PC-3 (cell line): Measurements from ENCODE around the gene ANKRD23. TPM values are rescaled to one million over a fixed set of nuclear protein-coding genes. Genes with fewer than 3 reads are reported as not detected.

Experiments
- ATAC-seq: fragments of 200-7000 bp; cut with Tn5 transposase; 2 replicates; pipeline ENCODE4 v1.9.1; 2020; ENCODE audit warnings: mild to moderate bottlenecking, moderate library complexity
- BruUV-seq: library from RNA; stranded (reverse); fragments of 400-500 nt; replicated peaks from 2 replicates; lab custom pipeline; 2021; lab: Mats Ljungman, UMichigan
- CTCF ChIA-PET: fragments of 300-600 bp; sonication (Branson Sonifier 250); formaldehyde crosslinking; loops from one replicate; lab custom pipeline; 2022; ENCODE audit warnings: antibody characterized with exemption; lab: Charles Lee
- POLR2A ChIA-PET: fragments of 300-600 bp; sonication (Branson Sonifier 250); formaldehyde crosslinking; loops from one replicate; lab custom pipeline; 2022; ENCODE audit warnings: antibody characterized with exemption; ENCODE audit not compliant: unreplicated experiment; lab: Charles Lee
- DNase-seq: peaks from one replicate; pipeline ENCODE4 v3.0.0-alpha.2; 2015
- H2AFZ ChIP-seq: fragments of 300-600 bp; sonication (generic); 2 replicates; pipeline ENCODE4 v1.6.0; 2016; ENCODE audit warnings: antibody characterized with exemption, low read length
- H3F3A ChIP-seq: fragments of 300-600 bp; sonication (generic); one replicate; pipeline ENCODE4 v1.6.0; 2017; ENCODE audit warnings: antibody characterized with exemption, low read length, control low read depth, mild to moderate bottlenecking; ENCODE audit not compliant: unreplicated experiment
- H3K27ac ChIP-seq: fragments of 300-600 bp; sonication (generic); 2 replicates; pipeline ENCODE4 v1.5.1; 2016; ENCODE audit warnings: mild to moderate bottlenecking, low read length
- H3K27me3 ChIP-seq: fragments of 300-600 bp; sonication (generic); 2 replicates; pipeline ENCODE4 v1.6.1; 2016; ENCODE audit warnings: low read length, mixed read lengths
- H3K36me3 ChIP-seq: fragments of 300-600 bp; sonication (generic); 2 replicates; pipeline ENCODE4 v1.6.1; 2016; ENCODE audit warnings: low read depth, mixed run types, low read length, mixed read lengths
- H3K4me1 ChIP-seq: fragments of 300-600 bp; sonication (generic); 2 replicates; pipeline ENCODE4 v1.5.1; 2016; ENCODE audit warnings: low read length; ENCODE audit not compliant: insufficient read depth
- H3K4me2 ChIP-seq: fragments of 300-600 bp; sonication (generic); 2 replicates; pipeline ENCODE4 v1.6.0; 2016; ENCODE audit warnings: low read length
- H3K4me3 ChIP-seq: fragments of 300-600 bp; sonication (generic); 2 replicates; pipeline ENCODE4 v1.5.1; 2016; ENCODE audit warnings: mild to moderate bottlenecking, low read length, mixed read lengths
- H3K79me2 ChIP-seq: fragments of 300-600 bp; sonication (generic); 2 replicates; pipeline ENCODE4 v1.6.1; 2017; ENCODE audit warnings: low read length, mixed read lengths
- H3K9ac ChIP-seq: fragments of 300-600 bp; sonication (generic); 2 replicates; pipeline ENCODE4 v1.6.0; 2016; ENCODE audit warnings: mild to moderate bottlenecking, low read length
- H3K9me2 ChIP-seq: fragments of 300-600 bp; sonication (generic); replicated peaks from 2 replicates; pipeline ENCODE4 v1.6.1; 2016; ENCODE audit warnings: mixed run types, low read length, mixed read lengths
- H3K9me3 ChIP-seq: fragments of 300-600 bp; sonication (generic); 2 replicates; pipeline ENCODE4 v1.6.1; 2016; ENCODE audit warnings: low read length, mixed read lengths
- H4K20me1 ChIP-seq: fragments of 300-600 bp; sonication (generic); 2 replicates; pipeline ENCODE4 v1.6.1; 2016; ENCODE audit warnings: low read length, mixed read lengths
- CTCF ChIP-seq: fragments of 300-600 bp; sonication (generic); conservative IDR thresholded peaks from 2 replicates; pipeline ENCODE4 v1.5.1; 2017; ENCODE audit warnings: antibody characterized with exemption, low read depth, mild to moderate bottlenecking, low read length
- EZH2 ChIP-seq: fragments of 300-600 bp; sonication (generic); IDR thresholded peaks from one replicate; pipeline ENCODE4 v1.6.1; 2017; ENCODE audit warnings: antibody characterized with exemption, mild to moderate bottlenecking, low read length; ENCODE audit not compliant: unreplicated experiment
- EZH2phosphoT487 ChIP-seq: fragments of 300-600 bp; sonication (generic); IDR thresholded peaks from 2 replicates; pipeline ENCODE4 v1.6.1; 2018; ENCODE audit warnings: mild to moderate bottlenecking, antibody characterized with exemption, low read length, borderline replicate concordance
- intact Hi-C: fragments of 100-400 bp; cut with micrococcal nuclease; formaldehyde crosslinking; loops from 2 replicates; pipeline ENCODE4 v1.9.0; 2023
- total RNA-seq: library from RNA; depleted of rRNA; stranded (reverse); fragments of >200 nt; gene quantifications from 2 replicates; pipeline ENCODE4 v1.2.3, GENCODE V29; 2014

The ANKRD23 gene
- total RNA-seq, 1 experiment from 2014 or later: 8.2 TPM

GRCh38 chr2:96870626-96871255, 26.9 kb upstream of the ANKRD23 start:
- Histone ChIP-seq H3K79me2 (peaks cover 34% of the 10 kb centered on the region), H3K9me3 (no peaks in the 10 kb centered on the region), H2AFZ (peak overlapping the region; percentile 75; the same call in 1 of the 2 replicates), H3K4me2 (peak overlapping the region; percentile 98), H3K4me3 (peak overlapping the region; percentile 97), H3K9ac (no peak overlapping the region), H3K27me3 (no peaks in the 10 kb centered on the region), H3K4me1 (peaks cover 41% of the 10 kb centered on the region), H3K9me2 (no peaks in the 10 kb centered on the region), H4K20me1 (no peaks in the 10 kb centered on the region), H3K36me3 (peaks cover 4% of the 10 kb centered on the region; the same call in 1 of the 2 replicates), H3K27ac (no peak overlapping the region), H3F3A (no peaks in the 10 kb centered on the region)
- ATAC-seq (no peak), DNase-seq (no peak)
- ChIA-PET CTCF (interaction anchor here (0.6 kb wide), 1 partner anchor 13 kb away, joined by 4 read pairs; the partner anchor contains the start of gene ANKRD39), POLR2A (interaction anchor here (0.5 kb wide), 1 partner anchor 99 kb away, joined by 3 read pairs; no protein-coding TSS in a partner anchor)
- BruUV-seq: TSS peak; percentile 51
- TF ChIP-seq EZH2phosphoT487 (no peak), EZH2 (no peak), CTCF (no peak)
- intact Hi-C loops: loop anchor here (5.0 kb wide), 1 partner anchor 82 kb away; no protein-coding TSS in a partner anchor

- H3K4me2 ChIP-seq: peak within 1 kb of the TSS; percentile 98
- peaks cover 35% of the 10 kb centered on the region for H3K79me2 ChIP-seq
- H3K4me1 ChIP-seq: peaks cover 38% of the 10 kb centered on the region
- H3K36me3 ChIP-seq: peaks cover 10% of the 10 kb centered on the region; the same call in 1 of the 2 replicates
- H3K9ac ChIP-seq: peak within 1 kb of the TSS; percentile 91
- no TSS peak for BruUV-seq
- TF ChIP-seq EZH2: no peak
- TF ChIP-seq CTCF: no peak
- TF ChIP-seq EZH2phosphoT487: no peak
- peak within 1 kb of the TSS; percentile 97 for H3K4me3 ChIP-seq
- H3K27ac ChIP-seq: peak within 1 kb of the TSS; percentile 38
- no peaks in the 10 kb centered on the region for H3K27me3 ChIP-seq
- no peak for DNase-seq
- no peaks in the 10 kb centered on the region for H3K9me3 ChIP-seq
- no peaks in the 10 kb centered on the region for H4K20me1 ChIP-seq
- intact Hi-C loops: loop anchor here (5.0 kb wide), 2 partner anchors 82 to 242 kb away; partner anchors contain the start of gene ANKRD36
- no peaks in the 10 kb centered on the region for H3F3A ChIP-seq
- CTCF ChIA-PET: no interaction called here
- no peaks in the 10 kb centered on the region for H3K9me2 ChIP-seq
- peak; percentile 25 for ATAC-seq
- peak within 1 kb of the TSS; percentile 98 for H2AFZ ChIP-seq
- POLR2A ChIA-PET: no interaction called here
Observed at GRCh38 chr2:96869822-96870625, 26.2 kb upstream of the ANKRD23 start, which contains the start of gene SEMA4C. TSS of gene SEMA4C (minus strand) at chr2:96870080. CDS start at chr2:96867886, 2,194 bp downstream.
